ENCODE data around the gene SLC44A2.
A peak's percentile ranks its signal among the peaks of the same experiment; 100 is the strongest.

Gene SLC44A2

DNA sequence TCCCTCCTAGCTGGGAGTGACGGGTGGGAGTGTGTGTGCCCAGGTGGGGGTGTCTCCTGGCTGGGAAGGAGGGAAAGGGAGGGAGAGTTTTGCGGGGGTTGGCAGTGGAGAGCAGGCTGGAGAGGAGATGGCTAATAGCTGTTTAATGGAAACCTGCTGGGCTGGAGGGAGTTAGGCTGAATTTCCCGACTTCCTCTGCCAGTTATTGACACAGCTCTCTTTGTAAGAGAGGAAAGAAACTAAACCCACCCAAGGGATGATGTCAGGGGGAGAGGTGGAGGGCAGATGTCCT, 18.6 kb downstream of the SLC44A2 start:
- Histone ChIP-seq H2AFZ (ENCODE audit: low read depth) (no peak overlapping the region), H4K20me1 (ENCODE audit: insufficient read depth) (no peaks in the 10 kb centered on the region), H3K27me3 (ENCODE audit: insufficient read depth, low read depth) (no peaks in the 10 kb centered on the region), H3K27ac (no peak overlapping the region), H3K4me2 (no peak overlapping the region), H3K9ac (no peak overlapping the region), H3K36me3 (ENCODE audit: insufficient read depth) (no peaks in the 10 kb centered on the region), H3K4me1 (ENCODE audit: low read depth, poor library complexity, severe bottlenecking) (no peaks in the 10 kb centered on the region), H3K4me3 (IDR thresholded peaks at IDR 0.05; ENCODE audit: insufficient read depth, low read depth, low read length) (no peak overlapping the region), H3K79me2 (ENCODE audit: insufficient read depth, low read depth) (no peaks in the 10 kb centered on the region)
- TF ChIP-seq, protein P1, sequence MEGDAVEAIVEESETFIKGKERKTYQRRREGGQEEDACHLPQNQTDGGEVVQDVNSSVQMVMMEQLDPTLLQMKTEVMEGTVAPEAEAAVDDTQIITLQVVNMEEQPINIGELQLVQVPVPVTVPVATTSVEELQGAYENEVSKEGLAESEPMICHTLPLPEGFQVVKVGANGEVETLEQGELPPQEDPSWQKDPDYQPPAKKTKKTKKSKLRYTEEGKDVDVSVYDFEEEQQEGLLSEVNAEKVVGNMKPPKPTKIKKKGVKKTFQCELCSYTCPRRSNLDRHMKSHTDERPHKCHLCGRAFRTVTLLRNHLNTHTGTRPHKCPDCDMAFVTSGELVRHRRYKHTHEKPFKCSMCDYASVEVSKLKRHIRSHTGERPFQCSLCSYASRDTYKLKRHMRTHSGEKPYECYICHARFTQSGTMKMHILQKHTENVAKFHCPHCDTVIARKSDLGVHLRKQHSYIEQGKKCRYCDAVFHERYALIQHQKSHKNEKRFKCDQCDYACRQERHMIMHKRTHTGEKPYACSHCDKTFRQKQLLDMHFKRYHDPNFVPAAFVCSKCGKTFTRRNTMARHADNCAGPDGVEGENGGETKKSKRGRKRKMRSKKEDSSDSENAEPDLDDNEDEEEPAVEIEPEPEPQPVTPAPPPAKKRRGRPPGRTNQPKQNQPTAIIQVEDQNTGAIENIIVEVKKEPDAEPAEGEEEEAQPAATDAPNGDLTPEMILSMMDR (conservative IDR thresholded peaks at IDR 0.05; ENCODE audit: low read depth, low read length) = no peak

GRCh38 chr19:10644260-10645007, 19.1 kb downstream of the SLC44A2 start:
- H3K4me1 ChIP-seq (ENCODE audit: low read depth, poor library complexity, severe bottlenecking) = no peaks in the 10 kb centered on the region
- H3K27me3 ChIP-seq (ENCODE audit: insufficient read depth, low read depth) = no peaks in the 10 kb centered on the region
- H3K79me2 ChIP-seq (ENCODE audit: insufficient read depth, low read depth) = no peaks in the 10 kb centered on the region
- TF ChIP-seq, protein P1 (conservative IDR thresholded peaks at IDR 0.05; ENCODE audit: low read depth, low read length) = peak; percentile 82
- H2AFZ ChIP-seq (ENCODE audit: low read depth) = no peak overlapping the region
- H3K4me2 ChIP-seq = no peak overlapping the region
- H3K9ac ChIP-seq = no peak overlapping the region
- no peaks in the 10 kb centered on the region for H3K36me3 ChIP-seq (ENCODE audit: insufficient read depth)
- H3K4me3 ChIP-seq (IDR thresholded peaks at IDR 0.05; ENCODE audit: insufficient read depth, low read depth, low read length) = no peak overlapping the region
- H4K20me1 ChIP-seq (ENCODE audit: insufficient read depth) = no peaks in the 10 kb centered on the region
- H3K27ac ChIP-seq = no peak overlapping the region

- peaks cover 3% of the 10 kb centered on the region for H3K4me1 ChIP-seq (ENCODE audit: low read depth, poor library complexity, severe bottlenecking)
- H3K9ac ChIP-seq = no peak overlapping the region
- H3K36me3 ChIP-seq (ENCODE audit: insufficient read depth) = no peaks in the 10 kb centered on the region
- H3K79me2 ChIP-seq (ENCODE audit: insufficient read depth, low read depth) = no peaks in the 10 kb centered on the region
- H2AFZ ChIP-seq (ENCODE audit: low read depth) = no peak overlapping the region
- H3K4me2 ChIP-seq = no peak overlapping the region
- H3K4me3 ChIP-seq (IDR thresholded peaks at IDR 0.05; ENCODE audit: insufficient read depth, low read depth, low read length) = no peak overlapping the region
- TF ChIP-seq, protein P1 (conservative IDR thresholded peaks at IDR 0.05; ENCODE audit: low read depth, low read length) = no peak
- H3K27ac ChIP-seq = no peak overlapping the region
- no peaks in the 10 kb centered on the region for H4K20me1 ChIP-seq (ENCODE audit: insufficient read depth)
- no peaks in the 10 kb centered on the region for H3K27me3 ChIP-seq (ENCODE audit: insufficient read depth, low read depth)
Measured at GRCh38 chr19:10646456-10647159, 21.3 kb downstream of the SLC44A2 start.

DNA sequence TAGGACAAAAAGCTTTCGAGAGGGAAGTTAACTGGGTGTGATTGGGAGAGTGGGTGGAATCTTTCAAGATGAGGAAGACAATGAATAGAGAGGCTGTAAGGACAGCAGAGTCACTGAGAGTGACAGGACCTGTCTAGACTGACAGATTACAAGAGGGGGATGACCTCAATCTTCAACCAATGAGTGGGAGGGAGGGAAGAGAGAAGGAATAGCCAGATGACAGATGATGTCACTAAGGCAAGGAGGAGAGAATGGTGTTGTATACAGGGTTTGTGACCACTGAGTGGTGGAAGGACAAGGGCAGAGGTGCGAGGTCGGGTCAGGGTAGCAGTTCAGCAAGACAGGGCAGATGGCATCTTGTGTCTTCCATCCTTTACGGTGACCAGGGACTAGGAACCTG, 23.0 kb downstream of the SLC44A2 start:
- H3K27me3 ChIP-seq (ENCODE audit: insufficient read depth, low read depth) = no peaks in the 10 kb centered on the region
- no peaks in the 10 kb centered on the region for H3K36me3 ChIP-seq (ENCODE audit: insufficient read depth)
- no peaks in the 10 kb centered on the region for H4K20me1 ChIP-seq (ENCODE audit: insufficient read depth)
- H3K4me3 ChIP-seq (IDR thresholded peaks at IDR 0.05; ENCODE audit: insufficient read depth, low read depth, low read length) = no peak overlapping the region
- no peak overlapping the region for H3K4me2 ChIP-seq
- no peak overlapping the region for H2AFZ ChIP-seq (ENCODE audit: low read depth)
- peaks cover 18% of the 10 kb centered on the region for H3K4me1 ChIP-seq (ENCODE audit: low read depth, poor library complexity, severe bottlenecking)
- H3K9ac ChIP-seq = no peak overlapping the region
- no peak overlapping the region for H3K27ac ChIP-seq
- peaks cover 11% of the 10 kb centered on the region for H3K79me2 ChIP-seq (ENCODE audit: insufficient read depth, low read depth)
- TF ChIP-seq, protein P1 (conservative IDR thresholded peaks at IDR 0.05; ENCODE audit: low read depth, low read length) = no peak

Measured in KMS-11 (cell line).